GF-D8 (cell line): ENCODE results near the gene GHRH.

Source experiments
- DNase-seq: peaks from one replicate; lab custom pipeline; 2025; lab: John Stamatoyannopoulos, UW

The GHRH gene

GRCh38 chr20:37237656-37238055 lies 24.0 kb downstream of the GHRH start:
- no peak for DNase-seq

- no peak for DNase-seq
These were observed 25.2 kb downstream of the GHRH start for GRCh38 chr20:37236462-37236861.

- no peak for DNase-seq
These were observed 26.5 kb downstream of the GHRH start for GRCh38 chr20:37235065-37235464.

GRCh38 chr20:37234254-37234581 lies 27.4 kb downstream of the GHRH start:
- DNase-seq: no peak

- DNase-seq: no peak
These were observed 27.9 kb downstream of the GHRH start for GRCh38 chr20:37233548-37234253.

- no peak for DNase-seq
These were observed 29.5 kb downstream of the GHRH start for GRCh38 chr20:37231947-37232630.

GRCh38 chr20:37230200-37230599 lies 31.4 kb downstream of the GHRH start:
- DNase-seq: no peak

- no peak for DNase-seq
These were observed 32.3 kb downstream of the GHRH start for GRCh38 chr20:37229357-37229756.

GRCh38 chr20:37228656-37229055 lies 33.0 kb downstream of the GHRH start:
- DNase-seq: no peak

- DNase-seq: no peak
These were observed 33.5 kb downstream of the GHRH start for GRCh38 chr20:37228082-37228481.

GRCh38 chr20:37226889-37227288 lies 34.7 kb downstream of the GHRH start:
- DNase-seq: no peak

- DNase-seq: no peak
These were observed 36.5 kb downstream of the GHRH start for GRCh38 chr20:37225146-37225545.

GRCh38 chr20:37223053-37223452 lies 38.6 kb downstream of the GHRH start:
- no peak for DNase-seq

- no peak for DNase-seq
These were observed 39.5 kb downstream of the GHRH start for GRCh38 chr20:37222086-37222485.

GRCh38 chr20:37220731-37221130 lies 40.9 kb downstream of the GHRH start:
- no peak for DNase-seq

GRCh38 chr20:37219751-37220668 lies 41.6 kb downstream of the GHRH start:
- no peak for DNase-seq

- DNase-seq: no peak
These were observed 42.6 kb downstream of the GHRH start for GRCh38 chr20:37218976-37219375.

- no peak for DNase-seq
These were observed 43.2 kb downstream of the GHRH start for GRCh38 chr20:37218441-37218840.

GRCh38 chr20:37209661-37210314 lies 51.8 kb downstream of the GHRH start:
- no peak for DNase-seq

- no peak for DNase-seq
These were observed 52.4 kb downstream of the GHRH start for GRCh38 chr20:37209193-37209592.

- DNase-seq: no peak
These were observed 54.4 kb downstream of the GHRH start for GRCh38 chr20:37207171-37207570.

GRCh38 chr20:37205794-37206193 lies 55.8 kb downstream of the GHRH start:
- DNase-seq: no peak
